HepG2 (cell line): Measurements from ENCODE around the gene SMIM8. TPM values are rescaled to one million over a fixed set of nuclear protein-coding genes. Genes with fewer than 3 reads are reported as not detected.

Experiments
- AGO1 ChIP-seq: fragments of 200-400 bp; formaldehyde crosslinking; IDR thresholded peaks from 2 replicates; pipeline ENCODE4 v1.6.1; 2017; ENCODE audit warnings: mild to moderate bottlenecking, low read depth, low read length, moderate library complexity; ENCODE audit not compliant: poor library complexity, severe bottlenecking
- FOXJ3 ChIP-seq: sonication (generic); formaldehyde crosslinking; IDR thresholded peaks from 2 replicates; pipeline ENCODE4 v1.4.0; 2020; ENCODE audit warnings: missing genetic modification reagents, mild to moderate bottlenecking, borderline replicate concordance
- FOXM1 ChIP-seq: sonication (generic); formaldehyde crosslinking; IDR thresholded peaks from 2 replicates; pipeline ENCODE4 v1.5.0; 2020; ENCODE audit warnings: missing genetic modification reagents
- NCOA2 ChIP-seq: sonication (generic); formaldehyde crosslinking; IDR thresholded peaks from 2 replicates; pipeline ENCODE4 v1.8.0; 2022; ENCODE audit warnings: inconsistent platforms
- NFE2L1 ChIP-seq: sonication (generic); formaldehyde crosslinking; IDR thresholded peaks from 2 replicates; pipeline ENCODE4 v1.4.0; 2020; ENCODE audit warnings: missing genetic modification reagents, mild to moderate bottlenecking, borderline replicate concordance
- NFRKB ChIP-seq: fragments of 450-650 bp; IDR thresholded peaks from 2 replicates; pipeline ENCODE4 v1.6.1; 2017
- ONECUT2 ChIP-seq: sonication (generic); formaldehyde crosslinking; IDR thresholded peaks from 2 replicates; pipeline ENCODE4 v1.4.0; 2020; ENCODE audit warnings: missing genetic modification reagents
- RCOR2 ChIP-seq: IDR thresholded peaks from 2 replicates; pipeline ENCODE4 v1.6.1; 2016; ENCODE audit warnings: missing biosample characterization, missing genetic modification reagents
- SAFB2 ChIP-seq: sonication (generic); formaldehyde crosslinking; IDR thresholded peaks from 2 replicates; pipeline ENCODE4 v1.5.1; 2020; ENCODE audit warnings: missing genetic modification reagents, low read depth, mild to moderate bottlenecking, borderline replicate concordance
- SIX1 ChIP-seq: sonication (generic); formaldehyde crosslinking; IDR thresholded peaks from 2 replicates; pipeline ENCODE4 v1.4.0; 2020; ENCODE audit warnings: missing genetic modification reagents, borderline replicate concordance
- SRY ChIP-seq: sonication (generic); formaldehyde crosslinking; IDR thresholded peaks from 2 replicates; pipeline ENCODE4 v1.8.0; 2022; ENCODE audit warnings: mild to moderate bottlenecking, missing genetic modification reagents
- YEATS4 ChIP-seq: sonication (generic); formaldehyde crosslinking; IDR thresholded peaks from 2 replicates; pipeline ENCODE4 v1.4.0; 2020; ENCODE audit warnings: missing genetic modification reagents, borderline replicate concordance
- ZMYM3 ChIP-seq: sonication (generic); formaldehyde crosslinking; IDR thresholded peaks from 2 replicates; pipeline ENCODE4 v1.5.1; 2020; ENCODE audit warnings: mild to moderate bottlenecking, missing genetic modification reagents
- ZNF138 ChIP-seq: sonication (generic); formaldehyde crosslinking; IDR thresholded peaks from 2 replicates; pipeline ENCODE4 v1.5.0; 2020; ENCODE audit warnings: mild to moderate bottlenecking, low read depth, missing genetic modification reagents
- ZNF20 ChIP-seq: sonication (generic); formaldehyde crosslinking; IDR thresholded peaks from 2 replicates; pipeline ENCODE4 v1.4.0; 2020; ENCODE audit warnings: mild to moderate bottlenecking, moderate library complexity, missing genetic modification reagents
- ZNF263 ChIP-seq: sonication (generic); formaldehyde crosslinking; IDR thresholded peaks from 2 replicates; pipeline ENCODE4 v1.4.0; 2020; ENCODE audit warnings: missing genetic modification reagents
- ZNF570 ChIP-seq: sonication (generic); formaldehyde crosslinking; IDR thresholded peaks from 2 replicates; pipeline ENCODE4 v1.4.0; 2020; ENCODE audit warnings: mild to moderate bottlenecking, missing genetic modification reagents, borderline replicate concordance
- ZNF577 ChIP-seq: sonication (generic); formaldehyde crosslinking; IDR thresholded peaks from 2 replicates; pipeline ENCODE4 v1.4.0; 2020; ENCODE audit warnings: mild to moderate bottlenecking, low read depth, missing genetic modification reagents, borderline replicate concordance
- ZNF607 ChIP-seq: sonication (generic); formaldehyde crosslinking; IDR thresholded peaks from 2 replicates; pipeline ENCODE4 v1.5.1; 2020; ENCODE audit warnings: missing genetic modification reagents, mild to moderate bottlenecking, borderline replicate concordance
- ZNF773 ChIP-seq: sonication (generic); formaldehyde crosslinking; IDR thresholded peaks from 2 replicates; pipeline ENCODE4 v1.4.0; 2020; ENCODE audit warnings: missing genetic modification reagents, borderline replicate concordance
- polyA plus RNA-seq, 8 experiments: library from polyadenylated mRNA; depleted of rRNA in 3 of 8; stranded (reverse) in 7 of 8; unstranded in 1 of 8; fragments of >200 nt; fragmentation: Illumina TruSeq in 4 of 8; extraction: Trizol in 4 of 8; gene quantifications; 2 replicates each; pipeline versions ENCODE4 v1.2.1 to v1.2.3, GENCODE V29; 2011 to 2016; ENCODE audit warnings: low read depth in 4 of 8, missing spikeins in 1 of 8, mixed read lengths in 1 of 8; ENCODE audit not compliant: insufficient read depth in 1 of 8
- total RNA-seq, 5 experiments: library from RNA; depleted of rRNA; stranded (reverse); fragments of >200 nt; fragmentation: Illumina TruSeq; extraction: Trizol; gene quantifications; 2 replicates each; pipeline ENCODE4 v1.2.3, GENCODE V29; 2016; ENCODE audit warnings: low read depth in 1 of 5
- TF ChIP-seq, protein P1 (sequence below): sonication (generic); formaldehyde crosslinking; IDR thresholded peaks from 2 replicates; pipeline ENCODE4 v1.4.0; 2020; ENCODE audit warnings: missing genetic modification reagents
- TF ChIP-seq, protein P2 (sequence below): sonication (generic); formaldehyde crosslinking; IDR thresholded peaks from 2 replicates; pipeline ENCODE4 v1.4.0; 2020; ENCODE audit warnings: mild to moderate bottlenecking, low read depth, missing genetic modification reagents
- TF ChIP-seq, protein P3 (sequence below): conservative IDR thresholded peaks from 2 replicates; pipeline ENCODE4 v1.6.1; 2018; ENCODE audit warnings: missing genetic modification reagents
- TF ChIP-seq, protein P4 (sequence below): sonication (generic); formaldehyde crosslinking; IDR thresholded peaks from 2 replicates; pipeline ENCODE4 v1.8.1; 2023; ENCODE audit warnings: mild to moderate bottlenecking, missing genetic modification reagents, borderline replicate concordance
- TF ChIP-seq, protein P5 (sequence below): sonication (generic); formaldehyde crosslinking; IDR thresholded peaks from 2 replicates; pipeline ENCODE4 v1.4.0; 2020; ENCODE audit warnings: missing genetic modification reagents

The SMIM8 gene
- total and polyA plus RNA-seq, 2 of the 13 experiments (the other 11 are each of a cell fraction or from before 2014, with no cell fraction given) = 4.8 to 10.0 TPM

DNA sequence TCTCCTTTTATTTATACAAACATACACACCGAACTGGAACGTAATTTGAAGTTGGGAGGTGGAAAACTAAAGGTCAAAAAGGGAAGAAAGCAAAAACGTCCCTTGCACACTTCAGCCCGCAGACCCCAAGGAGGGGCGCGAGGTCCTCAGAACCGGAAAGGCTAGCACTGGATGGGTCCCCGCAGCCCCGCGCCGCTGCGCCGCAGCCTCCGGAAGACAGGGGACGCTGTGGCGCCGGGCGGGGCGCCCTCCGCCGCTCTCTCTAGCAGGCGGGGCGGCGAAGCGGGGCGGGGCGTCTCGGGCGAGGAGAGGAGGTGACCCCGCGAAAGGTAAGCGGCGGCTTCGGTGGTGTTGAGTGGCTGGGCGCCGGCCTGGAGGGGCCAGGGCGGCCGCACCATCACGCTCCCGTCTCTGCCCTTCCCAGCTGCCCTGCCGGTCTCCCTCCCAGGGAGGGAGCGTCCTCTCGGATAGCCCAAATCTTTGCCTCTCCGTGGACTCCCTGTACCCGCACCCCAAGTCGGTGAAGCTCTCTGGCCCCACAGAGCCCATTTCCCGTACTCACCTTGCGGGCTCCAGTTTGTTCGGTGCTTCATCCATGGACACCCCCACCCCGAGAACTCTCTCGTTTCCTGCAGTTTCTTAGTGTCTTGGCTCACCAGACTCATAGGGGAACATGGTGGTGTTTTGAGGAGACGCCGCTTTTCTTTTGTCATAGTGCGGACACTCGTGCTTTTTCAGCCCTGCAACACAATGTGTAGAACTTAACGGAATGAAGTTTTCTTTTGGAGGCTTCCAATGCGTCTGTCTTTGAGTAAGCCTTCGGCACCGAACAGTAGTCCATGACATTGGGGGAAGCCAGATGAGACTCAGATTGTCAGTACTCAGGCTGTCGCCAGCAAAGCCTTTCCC is at the start of gene SMIM8 (continued):
- TF ChIP-seq, protein P1, sequence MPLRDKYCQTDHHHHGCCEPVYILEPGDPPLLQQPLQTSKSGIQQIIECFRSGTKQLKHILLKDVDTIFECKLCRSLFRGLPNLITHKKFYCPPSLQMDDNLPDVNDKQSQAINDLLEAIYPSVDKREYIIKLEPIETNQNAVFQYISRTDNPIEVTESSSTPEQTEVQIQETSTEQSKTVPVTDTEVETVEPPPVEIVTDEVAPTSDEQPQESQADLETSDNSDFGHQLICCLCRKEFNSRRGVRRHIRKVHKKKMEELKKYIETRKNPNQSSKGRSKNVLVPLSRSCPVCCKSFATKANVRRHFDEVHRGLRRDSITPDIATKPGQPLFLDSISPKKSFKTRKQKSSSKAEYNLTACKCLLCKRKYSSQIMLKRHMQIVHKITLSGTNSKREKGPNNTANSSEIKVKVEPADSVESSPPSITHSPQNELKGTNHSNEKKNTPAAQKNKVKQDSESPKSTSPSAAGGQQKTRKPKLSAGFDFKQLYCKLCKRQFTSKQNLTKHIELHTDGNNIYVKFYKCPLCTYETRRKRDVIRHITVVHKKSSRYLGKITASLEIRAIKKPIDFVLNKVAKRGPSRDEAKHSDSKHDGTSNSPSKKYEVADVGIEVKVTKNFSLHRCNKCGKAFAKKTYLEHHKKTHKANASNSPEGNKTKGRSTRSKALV (CRISPR knock-in tag) = peak; percentile 93
- TF ChIP-seq AGO1 (peak; percentile 33), FOXM1 (CRISPR knock-in tag) (peak; percentile 42; the same call in 1 of the 2 replicates), RCOR2 (CRISPR knock-in tag) (no peak), ZNF138 (CRISPR knock-in tag) (peak; percentile 80), ZNF570 (CRISPR knock-in tag) (no peak), NCOA2 (CRISPR knock-in tag) (peak; percentile 23), NFRKB (no peak), ZNF607 (CRISPR knock-in tag) (peak; percentile 54; the same call in 1 of the 2 replicates), FOXJ3 (peak; percentile 54; the same call in 1 of the 2 replicates), YEATS4 (peak; percentile 95), ZNF20 (CRISPR knock-in tag) (peak; percentile 91; the same call in 1 of the 2 replicates), ZNF263 (CRISPR knock-in tag) (peak; percentile 53; the same call in 1 of the 2 replicates), ZNF577 (CRISPR knock-in tag) (no peak), ONECUT2 (CRISPR knock-in tag) (no peak), ZMYM3 (CRISPR knock-in tag) (no peak), SRY (no peak), SAFB2 (CRISPR knock-in tag) (peak; percentile 89; the same call in 1 of the 2 replicates), NFE2L1 (no peak), ZNF773 (CRISPR knock-in tag) (peak; percentile 68; the same call in 1 of the 2 replicates), SIX1 (CRISPR knock-in tag) (peak; percentile 46; the same call in 1 of the 2 replicates)
- TF ChIP-seq, protein P2, sequence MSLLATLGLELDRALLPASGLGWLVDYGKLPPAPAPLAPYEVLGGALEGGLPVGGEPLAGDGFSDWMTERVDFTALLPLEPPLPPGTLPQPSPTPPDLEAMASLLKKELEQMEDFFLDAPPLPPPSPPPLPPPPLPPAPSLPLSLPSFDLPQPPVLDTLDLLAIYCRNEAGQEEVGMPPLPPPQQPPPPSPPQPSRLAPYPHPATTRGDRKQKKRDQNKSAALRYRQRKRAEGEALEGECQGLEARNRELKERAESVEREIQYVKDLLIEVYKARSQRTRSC (CRISPR knock-in tag) = no peak
- TF ChIP-seq, protein P3, sequence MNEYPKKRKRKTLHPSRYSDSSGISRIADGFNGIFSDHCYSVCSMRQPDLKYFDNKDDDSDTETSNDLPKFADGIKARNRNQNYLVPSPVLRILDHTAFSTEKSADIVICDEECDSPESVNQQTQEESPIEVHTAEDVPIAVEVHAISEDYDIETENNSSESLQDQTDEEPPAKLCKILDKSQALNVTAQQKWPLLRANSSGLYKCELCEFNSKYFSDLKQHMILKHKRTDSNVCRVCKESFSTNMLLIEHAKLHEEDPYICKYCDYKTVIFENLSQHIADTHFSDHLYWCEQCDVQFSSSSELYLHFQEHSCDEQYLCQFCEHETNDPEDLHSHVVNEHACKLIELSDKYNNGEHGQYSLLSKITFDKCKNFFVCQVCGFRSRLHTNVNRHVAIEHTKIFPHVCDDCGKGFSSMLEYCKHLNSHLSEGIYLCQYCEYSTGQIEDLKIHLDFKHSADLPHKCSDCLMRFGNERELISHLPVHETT (CRISPR knock-in tag) = peak; percentile 84
- TF ChIP-seq, protein P4, sequence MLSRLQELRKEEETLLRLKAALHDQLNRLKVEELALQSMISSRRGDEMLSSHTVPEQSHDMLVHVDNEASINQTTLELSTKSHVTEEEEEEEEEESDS (CRISPR knock-in tag) = no peak
- TF ChIP-seq, protein P5, sequence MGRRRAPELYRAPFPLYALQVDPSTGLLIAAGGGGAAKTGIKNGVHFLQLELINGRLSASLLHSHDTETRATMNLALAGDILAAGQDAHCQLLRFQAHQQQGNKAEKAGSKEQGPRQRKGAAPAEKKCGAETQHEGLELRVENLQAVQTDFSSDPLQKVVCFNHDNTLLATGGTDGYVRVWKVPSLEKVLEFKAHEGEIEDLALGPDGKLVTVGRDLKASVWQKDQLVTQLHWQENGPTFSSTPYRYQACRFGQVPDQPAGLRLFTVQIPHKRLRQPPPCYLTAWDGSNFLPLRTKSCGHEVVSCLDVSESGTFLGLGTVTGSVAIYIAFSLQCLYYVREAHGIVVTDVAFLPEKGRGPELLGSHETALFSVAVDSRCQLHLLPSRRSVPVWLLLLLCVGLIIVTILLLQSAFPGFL (CRISPR knock-in tag) = 0 out of 2 replicates have a peak, but pooled peaks have one; percentile 78
